GM19395 (cell line): Measurements from ENCODE around the gene UBE2Q2.

Experiments used
- ATAC-seq: cut with Tn5 transposase; IDR thresholded peaks from one replicate; pipeline ENCODE4 v1.9.1; 2021; ENCODE audit warnings: mild to moderate bottlenecking, moderate library complexity; ENCODE audit not compliant: unreplicated experiment

The UBE2Q2 gene

GRCh38 chr15:75921732-75922703, 78.8 kb downstream of the UBE2Q2 start:
- no peak for ATAC-seq

DNA sequence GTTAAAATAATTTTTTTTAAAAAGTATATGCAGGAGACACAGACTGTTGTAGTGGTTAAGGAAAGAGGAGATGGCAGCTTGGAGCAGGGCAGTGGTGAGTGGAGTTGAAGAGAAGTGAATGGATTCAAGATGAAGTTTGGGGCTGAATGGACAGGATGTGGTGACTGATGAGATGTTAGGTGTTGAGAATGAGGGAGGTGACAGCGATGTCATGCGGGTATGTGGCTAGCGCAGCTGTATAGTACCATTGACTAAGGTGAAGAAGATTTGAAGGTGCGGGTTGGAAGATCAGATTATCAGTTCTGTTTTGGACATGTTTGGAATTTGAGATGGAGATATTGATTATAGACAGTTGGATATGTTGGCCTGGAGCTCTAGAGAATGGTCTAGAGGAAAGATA, 80.5 kb downstream of the UBE2Q2 start:
- ATAC-seq: no peak

GRCh38 chr15:75924576-75924975, 81.3 kb downstream of the UBE2Q2 start:
- no peak for ATAC-seq

- no peak for ATAC-seq
Measured at GRCh38 chr15:75925440-75925839, 82.2 kb downstream of the UBE2Q2 start.

GRCh38 chr15:75926931-75927330, 83.7 kb downstream of the UBE2Q2 start:
- no peak for ATAC-seq

DNA sequence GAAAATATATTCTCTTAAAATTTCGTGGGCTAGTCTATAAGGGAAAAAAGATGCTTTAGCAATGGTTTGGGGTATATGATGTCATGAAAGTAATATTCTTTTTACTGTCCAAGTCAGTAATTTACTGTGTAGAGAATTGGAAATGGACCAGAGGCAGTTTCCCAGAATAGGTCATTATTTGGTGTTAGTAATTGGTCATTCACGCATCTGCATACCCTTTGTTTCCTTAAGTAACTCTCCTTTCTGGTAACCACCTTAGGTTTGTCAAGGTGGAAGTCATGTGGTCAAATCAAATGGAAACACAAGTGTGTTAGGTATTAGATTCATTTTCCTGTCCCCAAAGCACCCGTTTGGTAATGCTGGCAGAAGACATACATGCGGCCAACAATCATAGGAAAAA, 84.4 kb downstream of the UBE2Q2 start:
- no peak for ATAC-seq

- no peak for ATAC-seq
Measured at GRCh38 chr15:75928680-75929608, 85.7 kb downstream of the UBE2Q2 start.

DNA sequence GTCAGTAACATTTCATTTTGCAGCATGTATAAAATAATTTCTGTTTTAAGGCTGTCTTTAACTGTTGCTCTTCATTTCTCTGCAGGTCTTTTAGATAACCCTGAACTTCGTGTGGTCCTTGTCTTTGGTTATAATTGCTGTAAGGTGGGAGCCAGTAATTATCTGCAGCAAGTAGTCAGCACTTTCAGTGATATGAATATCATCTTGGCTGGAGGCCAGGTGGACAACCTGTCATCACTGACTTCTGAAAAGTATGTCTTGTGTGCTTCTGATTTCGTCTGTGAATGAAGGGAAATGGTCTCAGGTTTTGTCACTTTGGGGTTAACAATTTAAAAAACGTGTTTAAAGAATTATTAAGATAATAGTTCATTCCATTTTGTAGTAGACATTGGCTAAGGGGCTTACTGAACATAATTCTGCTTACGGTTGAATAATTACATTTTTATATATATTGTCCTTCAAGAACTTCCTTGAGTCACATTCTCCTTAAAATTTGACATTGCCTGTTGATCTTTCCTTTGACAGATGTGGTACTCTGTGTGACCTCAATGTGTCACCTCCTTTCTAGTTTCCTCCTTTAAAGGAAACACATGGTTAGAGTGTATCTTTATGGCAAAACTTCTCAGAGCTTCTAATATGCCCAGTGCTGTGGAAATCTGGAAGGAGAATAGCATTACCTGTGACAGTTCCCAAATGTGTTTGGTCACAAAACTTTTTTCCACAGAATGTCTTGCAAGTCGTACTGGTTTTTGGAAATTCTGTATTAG, 86.7 kb downstream of the UBE2Q2 start:
- ATAC-seq: no peak

DNA sequence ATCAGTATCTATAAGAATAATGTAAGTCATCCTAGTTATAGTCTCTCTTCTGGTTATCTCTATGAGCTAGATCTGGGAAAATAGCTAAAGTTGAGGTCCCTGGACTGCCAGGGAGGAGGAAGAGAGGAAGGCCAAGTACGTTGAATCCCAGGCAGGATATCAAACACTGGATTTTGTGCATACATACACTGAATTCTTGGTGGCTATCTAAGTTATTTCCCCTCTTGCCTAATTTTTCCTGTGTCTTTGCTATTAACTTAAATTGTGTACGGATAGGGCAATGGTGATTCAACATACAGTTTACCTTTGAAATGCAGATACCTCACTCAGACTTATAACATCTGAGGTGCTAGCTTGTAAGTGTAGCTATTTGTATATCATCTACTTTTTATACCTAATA, 87.6 kb downstream of the UBE2Q2 start:
- ATAC-seq: no peak

DNA sequence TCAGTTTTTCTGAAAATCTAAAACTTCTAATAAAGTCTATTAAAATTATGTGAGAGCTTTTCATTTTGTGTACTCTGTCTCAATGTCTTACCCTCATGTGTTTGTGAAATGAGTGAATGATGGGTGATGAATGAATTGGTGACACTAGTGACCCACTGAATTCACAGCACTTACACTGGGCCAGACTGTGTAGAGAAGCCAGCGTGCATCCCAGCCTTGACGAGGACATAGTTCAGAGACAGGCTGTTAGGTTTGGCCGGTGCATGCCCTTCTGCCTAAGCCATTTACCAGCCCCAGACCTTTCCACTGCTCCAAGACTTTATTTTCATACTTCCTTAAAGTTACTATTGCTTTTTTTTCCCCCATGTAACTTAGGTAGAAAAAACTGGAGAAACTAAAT, 99.2 kb downstream of the UBE2Q2 start:
- ATAC-seq: no peak

DNA sequence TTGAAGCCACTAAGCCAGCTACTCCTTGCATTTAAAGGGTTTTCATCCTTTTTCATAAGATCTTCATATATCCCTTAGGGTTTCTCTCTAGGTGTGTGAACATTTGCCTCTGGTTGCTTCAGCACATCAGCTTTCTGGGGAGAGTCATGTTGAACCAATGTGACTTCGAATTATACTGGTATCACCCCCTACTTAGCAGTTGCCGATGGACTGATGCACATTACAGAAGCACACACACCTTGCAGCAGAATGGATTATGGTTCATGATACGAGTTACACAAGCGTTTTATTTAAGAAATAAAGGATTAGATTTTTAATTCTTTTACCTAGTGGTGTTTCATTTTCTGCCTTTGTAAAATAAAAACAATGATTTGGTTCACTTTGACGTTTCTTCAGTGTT, 100.0 kb downstream of the UBE2Q2 start:
- ATAC-seq: no peak

DNA sequence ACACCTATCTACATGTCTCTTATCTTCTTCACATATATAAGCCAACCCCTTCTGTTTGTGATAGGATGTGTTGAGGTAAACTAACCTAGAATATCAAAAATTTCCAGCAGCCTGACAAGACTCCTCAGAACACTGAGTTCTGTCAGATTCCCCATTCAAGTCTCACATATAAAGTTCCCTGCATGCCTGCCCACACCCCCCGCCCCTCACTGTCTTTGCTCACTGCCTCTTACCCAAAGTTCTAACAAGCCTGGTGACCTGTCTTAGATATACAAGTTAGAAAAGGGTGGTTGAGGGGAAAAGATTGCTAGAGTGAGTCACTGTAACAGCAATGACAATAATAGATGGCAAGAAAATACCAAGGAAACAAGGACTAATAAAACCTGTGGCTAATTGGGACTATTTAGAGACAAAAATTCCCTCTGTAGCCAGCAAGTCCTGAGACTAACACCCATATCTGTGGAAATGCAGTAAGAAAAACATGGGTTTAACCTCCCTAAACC, 100.5 kb downstream of the UBE2Q2 start:
- no peak for ATAC-seq

DNA sequence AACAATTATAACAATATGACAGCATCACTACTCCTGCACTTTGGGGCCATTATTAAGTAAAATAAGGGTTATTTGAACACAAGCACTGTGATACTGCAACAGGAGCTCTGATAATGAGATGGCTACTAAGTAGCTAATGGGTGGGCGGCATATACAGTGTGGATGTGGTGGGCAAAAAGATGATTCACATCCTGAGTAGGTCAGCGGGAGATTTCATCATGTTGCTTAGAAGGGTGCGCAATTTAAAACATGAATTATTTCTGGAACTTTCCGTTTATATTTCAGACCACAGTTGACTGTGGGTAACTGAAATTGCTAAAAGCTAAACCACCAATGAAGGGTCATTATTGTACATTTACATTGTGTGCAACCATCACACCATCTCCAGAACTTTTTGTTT, 102.7 kb downstream of the UBE2Q2 start:
- ATAC-seq: no peak

DNA sequence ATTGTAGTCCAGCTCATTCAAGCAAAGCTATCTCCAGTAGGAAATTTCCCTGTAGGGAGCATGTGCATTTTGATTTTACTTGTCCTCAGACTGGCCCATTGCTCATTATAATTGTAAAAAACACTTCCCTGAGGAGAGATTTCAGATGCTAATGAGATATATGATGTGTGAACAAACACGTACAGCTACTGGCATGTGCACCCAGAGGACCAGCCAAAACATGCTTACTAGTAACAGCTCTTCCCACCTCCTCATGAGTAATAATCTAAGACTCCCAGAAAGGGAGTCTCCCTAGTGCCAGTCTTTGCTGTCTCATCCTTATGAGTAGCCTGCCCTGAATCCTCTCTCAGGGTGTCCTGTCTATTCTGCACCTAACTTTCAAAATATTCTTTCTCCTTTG, 103.8 kb downstream of the UBE2Q2 start:
- ATAC-seq: no peak

- no peak for ATAC-seq
Measured at GRCh38 chr15:75948761-75949296, 105.6 kb downstream of the UBE2Q2 start.
